A549 treated with GW870086 at 1 μM for 4 hours (cell line): ENCODE measurements around the gene NOTCH2. TPM values are rescaled to one million over a fixed set of nuclear protein-coding genes. Genes with fewer than 3 reads are reported as not detected.

Source experiments
- total RNA-seq: library from RNA; stranded (reverse); fragments of 200-300 nt; extraction: Qiagen RNA extraction; gene quantifications from 5 replicates; pipeline ENCODE4 v1.2.3, GENCODE V29; 2022; ENCODE audit warnings: low read depth

The NOTCH2 gene
- 18.6 to 31.8 TPM (median 29.0 TPM) in 5 replicates for total RNA-seq

DNA sequence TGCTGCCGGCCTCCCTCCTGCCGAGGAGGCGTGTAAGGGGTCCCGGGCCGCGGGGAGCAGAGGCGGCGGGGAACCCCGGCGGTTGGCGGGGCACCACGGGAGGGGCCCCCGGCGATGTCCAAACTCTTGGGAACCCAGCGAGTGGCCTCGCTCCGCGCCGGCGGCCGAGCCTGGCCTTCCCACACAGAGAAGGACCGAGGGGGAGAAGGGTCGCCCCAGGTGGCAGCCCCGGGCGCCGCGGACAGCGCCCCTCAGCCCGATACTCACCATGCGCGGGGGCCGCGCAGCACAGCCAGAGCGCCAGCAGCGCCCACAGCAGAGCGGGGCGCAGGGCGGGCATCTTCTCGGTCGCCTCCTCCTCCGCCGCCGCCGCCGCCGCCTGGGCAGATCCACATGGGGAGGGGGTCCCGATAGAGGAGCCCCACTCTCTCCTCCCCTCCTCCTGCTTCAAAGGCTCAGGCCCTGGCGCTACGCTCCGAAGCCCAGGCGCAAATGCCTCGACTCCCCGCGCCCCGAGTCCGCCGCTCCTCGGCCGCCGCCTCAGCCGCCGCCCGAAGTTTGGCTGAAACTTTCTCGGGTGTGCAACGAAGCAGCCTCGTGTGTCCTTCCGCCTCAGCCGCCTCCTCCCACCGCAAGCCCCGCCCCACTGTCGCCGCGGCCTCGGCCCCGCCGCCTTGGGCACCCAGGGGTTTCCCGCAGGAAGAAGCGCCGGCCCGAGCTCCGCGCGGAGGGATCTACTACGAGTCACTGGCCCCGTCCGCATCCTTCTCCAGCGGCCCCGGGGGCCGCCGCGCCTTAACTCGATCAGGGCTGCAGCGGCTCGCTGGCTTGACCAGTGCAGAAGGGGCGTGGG is at the start of gene NOTCH2:
TSS of gene NOTCH2 (minus strand) at position 596 of the 853 bp plus-strand sequence. CDS start at position 340, 256 bp downstream.

DNA sequence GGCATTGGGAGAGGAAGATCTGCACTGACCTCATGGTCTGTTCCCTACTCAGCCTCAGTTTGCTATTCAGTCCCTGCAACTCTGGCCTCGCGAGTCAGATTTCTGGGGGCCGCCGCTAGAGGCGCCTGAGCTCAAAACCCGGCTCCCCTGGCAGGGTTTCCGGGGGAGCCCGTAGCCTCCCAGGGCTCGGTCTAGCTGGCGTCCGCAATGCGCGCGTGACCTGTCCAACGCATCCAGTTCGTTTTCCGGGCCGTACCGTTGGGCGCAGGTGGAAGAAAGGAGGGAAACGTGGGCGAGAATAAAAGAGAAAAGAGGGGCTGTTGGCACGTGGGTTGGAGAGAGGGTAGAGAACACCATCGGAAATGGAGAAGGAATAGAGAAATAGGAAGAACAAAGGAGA is 173.2 kb downstream of the NOTCH2 start, which contains the start of gene ADAM30:
TSS of gene ADAM30 (minus strand) at position 213 of the 400 bp plus-strand sequence. CDS start at position 34, 179 bp downstream.

Other genes starting within 250 kb of the NOTCH2 start
- not detected in 5 replicates for gene ADAM30, start 173.1 kb downstream of the NOTCH2 start, total RNA-seq
- gene SEC22B, start 106.9 kb upstream of the NOTCH2 start, total RNA-seq: 6.5 to 8.7 TPM (median 8.2 TPM) in 5 replicates